Superior temporal gyrus (tissue), 1 donor: ENCODE data around the gene MOB3B.

ENCODE experiments used
- DNase-seq: peaks from one replicate; pipeline ENCODE4 v3.0.0-alpha.2; 2016; ENCODE audit errors: extremely low spot score

The MOB3B gene

GRCh38 chr9:27529316-27530278, at the start of gene MOB3B:
MOB3B (minus strand) TSS chr9:27529814; CDS start chr9:27455550, 74,264 bp downstream.
- peak; percentile 89 for DNase-seq

- peak; percentile 99 for DNase-seq
Measured at GRCh38 chr9:27573634-27574590, 44.3 kb upstream of the MOB3B start.

- DNase-seq = no peak
Measured at GRCh38 chr9:27572918-27573633, 43.5 kb upstream of the MOB3B start, which contains the start of gene C9orf72. C9orf72 (minus strand) TSS chr9:27573481; CDS start chr9:27567120, 6,361 bp downstream.

GRCh38 chr9:27572566-27572917, 42.9 kb upstream of the MOB3B start:
- peak; percentile 71 for DNase-seq

- peak; percentile 39 for DNase-seq
Measured at GRCh38 chr9:27572061-27572460, 42.4 kb upstream of the MOB3B start.

- no peak for DNase-seq
Measured at GRCh38 chr9:27571011-27571410, 41.4 kb upstream of the MOB3B start.

- no peak for DNase-seq
Measured at GRCh38 chr9:27569406-27569805, 39.8 kb upstream of the MOB3B start.

GRCh38 chr9:27566118-27566517, 36.5 kb upstream of the MOB3B start:
- DNase-seq = no peak

GRCh38 chr9:27565696-27566095, 36.1 kb upstream of the MOB3B start:
- no peak for DNase-seq

GRCh38 chr9:27564670-27565069, 35.1 kb upstream of the MOB3B start:
- DNase-seq = no peak

- no peak for DNase-seq
Measured at GRCh38 chr9:27563738-27564430, 34.3 kb upstream of the MOB3B start.

GRCh38 chr9:27561685-27562084, 32.1 kb upstream of the MOB3B start:
- no peak for DNase-seq

GRCh38 chr9:27560457-27560856, 30.8 kb upstream of the MOB3B start:
- no peak for DNase-seq

- DNase-seq = no peak
Measured at GRCh38 chr9:27558307-27558706, 28.7 kb upstream of the MOB3B start.

GRCh38 chr9:27556470-27556869, 26.9 kb upstream of the MOB3B start:
- no peak for DNase-seq

- no peak for DNase-seq
Measured at GRCh38 chr9:27554712-27555111, 25.1 kb upstream of the MOB3B start.

GRCh38 chr9:27549196-27549755, 19.7 kb upstream of the MOB3B start:
- DNase-seq = no peak

GRCh38 chr9:27548055-27548741, 18.6 kb upstream of the MOB3B start:
- DNase-seq = peak; percentile 93

- no peak for DNase-seq
Measured at GRCh38 chr9:27545471-27545870, 15.9 kb upstream of the MOB3B start.

- no peak for DNase-seq
Measured at GRCh38 chr9:27542508-27542907, 12.9 kb upstream of the MOB3B start.
